Measurements from ENCODE around the gene RYR3. TPM values are rescaled to one million over a fixed set of nuclear protein-coding genes. Genes with fewer than 3 reads are reported as not detected.
A peak's percentile ranks its signal among the peaks of the same experiment; 100 is the strongest.

The RYR3 gene
- total RNA-seq, 1 donor from 2014 or later, result under 0.01 TPM

GRCh38 chr15:33616475-33616874 is 305.7 kb downstream of the RYR3 start:
- no peak for FAIRE-seq
- Histone ChIP-seq H3K27me3 (ENCODE audit: control insufficient read depth, insufficient read depth, low read length) (no peaks in the 10 kb centered on the region), H3K36me3 (ENCODE audit: control insufficient read depth, insufficient read depth, low read length) (no peaks in the 10 kb centered on the region), H3K4me3 (ENCODE audit: low read depth, low read length) (no peak overlapping the region)
- DNase-seq (ENCODE audit: low read depth), result no peak
- no peak for TF ChIP-seq CTCF (IDR thresholded peaks at IDR 0.05; ENCODE audit: insufficient read depth, low read length, severe bottlenecking)

- FAIRE-seq (no peak), DNase-seq (ENCODE audit: low read depth) (no peak)
- H3K36me3 ChIP-seq (ENCODE audit: control insufficient read depth, insufficient read depth, low read length), result no peaks in the 10 kb centered on the region
- H3K4me3 ChIP-seq (ENCODE audit: low read depth, low read length), result no peak overlapping the region
- TF ChIP-seq CTCF (IDR thresholded peaks at IDR 0.05; ENCODE audit: insufficient read depth, low read length, severe bottlenecking), result no peak
- H3K27me3 ChIP-seq (ENCODE audit: control insufficient read depth, insufficient read depth, low read length), result no peaks in the 10 kb centered on the region
Measured at GRCh38 chr15:33618350-33618749, 307.6 kb downstream of the RYR3 start.

- Histone ChIP-seq H3K27me3 (ENCODE audit: control insufficient read depth, insufficient read depth, low read length) (no peaks in the 10 kb centered on the region), H3K4me3 (ENCODE audit: low read depth, low read length) (no peak overlapping the region), H3K36me3 (ENCODE audit: control insufficient read depth, insufficient read depth, low read length) (no peaks in the 10 kb centered on the region)
- no peak for TF ChIP-seq CTCF (IDR thresholded peaks at IDR 0.05; ENCODE audit: insufficient read depth, low read length, severe bottlenecking)
- DNase-seq (ENCODE audit: low read depth) (peak; percentile 25), FAIRE-seq (no peak)
Measured at GRCh38 chr15:33621141-33621540, 310.4 kb downstream of the RYR3 start.

GRCh38 chr15:33623010-33623409 is 312.2 kb downstream of the RYR3 start:
- Histone ChIP-seq H3K36me3 (ENCODE audit: control insufficient read depth, insufficient read depth, low read length) (no peaks in the 10 kb centered on the region), H3K4me3 (ENCODE audit: low read depth, low read length) (no peak overlapping the region), H3K27me3 (ENCODE audit: control insufficient read depth, insufficient read depth, low read length) (no peaks in the 10 kb centered on the region)
- DNase-seq (ENCODE audit: low read depth), result no peak
- no peak for FAIRE-seq
- no peak for TF ChIP-seq CTCF (IDR thresholded peaks at IDR 0.05; ENCODE audit: insufficient read depth, low read length, severe bottlenecking)

- H3K27me3 ChIP-seq (ENCODE audit: control insufficient read depth, insufficient read depth, low read length), result no peaks in the 10 kb centered on the region
- TF ChIP-seq CTCF (IDR thresholded peaks at IDR 0.05; ENCODE audit: insufficient read depth, low read length, severe bottlenecking), result no peak
- no peak for DNase-seq (ENCODE audit: low read depth)
- no peak for FAIRE-seq
- H3K36me3 ChIP-seq (ENCODE audit: control insufficient read depth, insufficient read depth, low read length), result no peaks in the 10 kb centered on the region
- no peak overlapping the region for H3K4me3 ChIP-seq (ENCODE audit: low read depth, low read length)
Measured at GRCh38 chr15:33624439-33624838, 313.7 kb downstream of the RYR3 start.

- FAIRE-seq, result peak; percentile 50
- no peak for TF ChIP-seq CTCF (IDR thresholded peaks at IDR 0.05; ENCODE audit: insufficient read depth, low read length, severe bottlenecking)
- Histone ChIP-seq H3K36me3 (ENCODE audit: control insufficient read depth, insufficient read depth, low read length) (no peaks in the 10 kb centered on the region), H3K4me3 (ENCODE audit: low read depth, low read length) (no peak overlapping the region), H3K27me3 (ENCODE audit: control insufficient read depth, insufficient read depth, low read length) (no peaks in the 10 kb centered on the region)
- DNase-seq (ENCODE audit: low read depth), result no peak
Measured at GRCh38 chr15:33629647-33630046, 318.9 kb downstream of the RYR3 start.
